Activated CD4-positive, alpha-beta T cell treated with anti-CD3 and anti-CD28 coated beads for 1 hour (primary cell): ENCODE measurements around the gene MRGPRF.

Experiments
- DNase-seq: peaks from one replicate; pipeline ENCODE4 v3.0.0-alpha.2; 2020

MRGPRF gene

GRCh38 chr11:69013009-69013951, at the start of gene MRGPRF:
Gene MRGPRF, minus strand, starts transcription at chr11:69013246. Its CDS starts 3,345 bp downstream, at chr11:69009901.
- no peak for DNase-seq

GRCh38 chr11:69062169-69062855, 49.3 kb upstream of the MRGPRF start:
- no peak for DNase-seq

- DNase-seq = no peak
These were observed 48.6 kb upstream of the MRGPRF start for GRCh38 chr11:69061713-69062053.

GRCh38 chr11:69060806-69061712, 48.0 kb upstream of the MRGPRF start:
- DNase-seq = no peak

- no peak for DNase-seq
These were observed 46.9 kb upstream of the MRGPRF start for GRCh38 chr11:69059985-69060384.

GRCh38 chr11:69059429-69059828, 46.4 kb upstream of the MRGPRF start:
- no peak for DNase-seq

- no peak for DNase-seq
These were observed 45.6 kb upstream of the MRGPRF start for GRCh38 chr11:69058511-69059270.

- no peak for DNase-seq
These were observed 44.8 kb upstream of the MRGPRF start for GRCh38 chr11:69057801-69058200.

GRCh38 chr11:69057236-69057635, 44.2 kb upstream of the MRGPRF start:
- DNase-seq = no peak

- no peak for DNase-seq
These were observed 42.8 kb upstream of the MRGPRF start for GRCh38 chr11:69055598-69056516.

GRCh38 chr11:69055212-69055586, 42.2 kb upstream of the MRGPRF start:
- DNase-seq = no peak

- DNase-seq = no peak
These were observed 41.6 kb upstream of the MRGPRF start for GRCh38 chr11:69054397-69055211.

- no peak for DNase-seq
These were observed 40.7 kb upstream of the MRGPRF start for GRCh38 chr11:69053546-69054396.

- no peak for DNase-seq
These were observed 40.1 kb upstream of the MRGPRF start for GRCh38 chr11:69053169-69053477.

- DNase-seq = no peak
These were observed 39.5 kb upstream of the MRGPRF start for GRCh38 chr11:69052343-69053168.

GRCh38 chr11:69051381-69052342, 38.6 kb upstream of the MRGPRF start:
- DNase-seq = no peak
